Astrocyte of the spinal cord (primary cell): ENCODE measurements around the gene IL15RA.
A peak's percentile ranks its signal among the peaks of the same experiment; 100 is the strongest.

ENCODE experiments used
- DNase-seq: peaks from one replicate; pipeline ENCODE4 v3.0.0; 2011; ENCODE audit warnings: low read depth, low spot score
- H3K4me3 ChIP-seq: 2 replicates; pipeline ENCODE4 v1.5.1; 2011; ENCODE audit warnings: low read depth, mild to moderate bottlenecking, low read length, moderate library complexity
- CTCF ChIP-seq: IDR thresholded peaks from 2 replicates; pipeline ENCODE4 v1.5.1; 2012; ENCODE audit warnings: low read depth, mild to moderate bottlenecking, low read length, inconsistent platforms
- in situ Hi-C: cut with HindIII; loops from 2 replicates; pipeline ENCODE4 v1.10.0; 2017; ENCODE audit warnings: low sequenced_read_pairs

The IL15RA gene

GRCh38 chr10:5971886-5972285 is 5.5 kb downstream of the IL15RA start:
- TF ChIP-seq CTCF = no peak
- H3K4me3 ChIP-seq = no peak overlapping the region
- DNase-seq = no peak
- in situ Hi-C loops = no loop called here

- peak; percentile 8 for DNase-seq
- in situ Hi-C loops = no loop called here
- TF ChIP-seq CTCF = no peak
- no peak overlapping the region for H3K4me3 ChIP-seq
Observed at GRCh38 chr10:5971315-5971832, 6.0 kb downstream of the IL15RA start.

- H3K4me3 ChIP-seq = no peak overlapping the region
- in situ Hi-C loops = no loop called here
- no peak for TF ChIP-seq CTCF
- no peak for DNase-seq
Observed at GRCh38 chr10:5970527-5970926, 6.8 kb downstream of the IL15RA start.

GRCh38 chr10:5970066-5970465 is 7.3 kb downstream of the IL15RA start:
- in situ Hi-C loops = no loop called here
- TF ChIP-seq CTCF = no peak

GRCh38 chr10:5968681-5969453 is 8.5 kb downstream of the IL15RA start:
- TF ChIP-seq CTCF = no peak
- in situ Hi-C loops = no loop called here
- H3K4me3 ChIP-seq = no peak overlapping the region
- no peak for DNase-seq

More at GRCh38 chr10:5970066-5970465, 7.3 kb downstream of the IL15RA start:
- H3K4me3 ChIP-seq = no peak overlapping the region
- DNase-seq = no peak

GRCh38 chr10:5968037-5968680 is 9.2 kb downstream of the IL15RA start:
- H3K4me3 ChIP-seq = no peak overlapping the region
- no peak for TF ChIP-seq CTCF
- in situ Hi-C loops = no loop called here
- DNase-seq = no peak
